ENCODE results near the gene GREM1.

DNA sequence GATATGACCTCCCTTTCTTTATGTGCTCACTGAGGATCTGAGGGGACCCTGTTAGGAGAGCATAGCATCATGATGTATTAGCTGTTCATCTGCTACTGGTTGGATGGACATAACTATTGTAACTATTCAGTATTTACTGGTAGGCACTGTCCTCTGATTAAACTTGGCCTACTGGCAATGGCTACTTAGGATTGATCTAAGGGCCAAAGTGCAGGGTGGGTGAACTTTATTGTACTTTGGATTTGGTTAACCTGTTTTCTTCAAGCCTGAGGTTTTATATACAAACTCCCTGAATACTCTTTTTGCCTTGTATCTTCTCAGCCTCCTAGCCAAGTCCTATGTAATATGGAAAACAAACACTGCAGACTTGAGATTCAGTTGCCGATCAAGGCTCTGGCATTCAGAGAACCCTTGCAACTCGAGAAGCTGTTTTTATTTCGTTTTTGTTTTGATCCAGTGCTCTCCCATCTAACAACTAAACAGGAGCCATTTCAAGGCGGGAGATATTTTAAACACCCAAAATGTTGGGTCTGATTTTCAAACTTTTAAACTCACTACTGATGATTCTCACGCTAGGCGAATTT is 14.9 kb downstream of the GREM1 start:
- TF ChIP-seq CTCF (conservative IDR thresholded peaks at IDR 0.05; ENCODE audit: low read depth, low read length) (no peak), EZH2 (IDR thresholded peaks at IDR 0.05; ENCODE audit: borderline replicate concordance, low read depth, low read length, poor library complexity, severe bottlenecking) (no peak)
